ENCODE measurements around the gene ADAT3.

Gene ADAT3

GRCh38 chr19:1901940-1902404 is 3.2 kb upstream of the ADAT3 start:
- POLR2A ChIA-PET, result no interaction called here
- no peak for DNase-seq (ENCODE audit: extremely low spot score)
- CTCF ChIA-PET, result interaction anchor here (0.8 kb wide), 1 partner anchor 64 kb away, joined by 7 read pairs; no protein-coding TSS in a partner anchor
- no peak for TF ChIP-seq FOXK2 (IDR thresholded peaks at IDR 0.05)
- TF ChIP-seq ZNF384 (IDR thresholded peaks at IDR 0.05), result no peak
- TF ChIP-seq LEF1 (IDR thresholded peaks at IDR 0.05; ENCODE audit: borderline replicate concordance), result no peak
- TF ChIP-seq FOXM1 (IDR thresholded peaks at IDR 0.05; ENCODE audit: borderline replicate concordance), result no peak
- TF ChIP-seq PKNOX1 (IDR thresholded peaks at IDR 0.05), result no peak
- no peak for TF ChIP-seq HDGF (IDR thresholded peaks at IDR 0.05; ENCODE audit: borderline replicate concordance)
- no peak for TF ChIP-seq ELF4 (IDR thresholded peaks at IDR 0.05)
- TF ChIP-seq TARDBP (IDR thresholded peaks at IDR 0.05), result no peak
- TF ChIP-seq ARNT (IDR thresholded peaks at IDR 0.05), result no peak
- no peak for TF ChIP-seq L3MBTL2 (conservative IDR thresholded peaks at IDR 0.05)
- no peak for TF ChIP-seq NFRKB (IDR thresholded peaks at IDR 0.05)
- no peak for TF ChIP-seq SP1 (IDR thresholded peaks at IDR 0.05)
- no peak for TF ChIP-seq SUZ12 (IDR thresholded peaks at IDR 0.05)
- TF ChIP-seq CTBP1 (IDR thresholded peaks at IDR 0.05; ENCODE audit: borderline replicate concordance), result no peak
- no peak for TF ChIP-seq FOXA1 (IDR thresholded peaks at IDR 0.05)
- TF ChIP-seq BHLHE40 (IDR thresholded peaks at IDR 0.05; ENCODE audit: borderline replicate concordance), result no peak

GRCh38 chr19:1902923-1903322 is 2.3 kb upstream of the ADAT3 start:
- no peak for DNase-seq (ENCODE audit: extremely low spot score)
- POLR2A ChIA-PET, result no interaction called here
- TF ChIP-seq HDGF (IDR thresholded peaks at IDR 0.05; ENCODE audit: borderline replicate concordance) (no peak), SP1 (IDR thresholded peaks at IDR 0.05) (no peak), NFRKB (IDR thresholded peaks at IDR 0.05) (no peak), TARDBP (IDR thresholded peaks at IDR 0.05) (no peak)
- CTCF ChIA-PET, result no interaction called here

GRCh38 chr19:1904860-1905109 is 414 bp upstream of the ADAT3 start:
- no peak for DNase-seq (ENCODE audit: extremely low spot score)
- CTCF ChIA-PET, result interaction anchor here (0.6 to 1.2 kb wide), 3 partner anchors 39 to 79 kb away, joined by 4 to 5 read pairs (median 4); no protein-coding TSS in a partner anchor
- TF ChIP-seq ZNF384 (IDR thresholded peaks at IDR 0.05) (no peak), ARNT (IDR thresholded peaks at IDR 0.05) (no peak), LEF1 (IDR thresholded peaks at IDR 0.05; ENCODE audit: borderline replicate concordance) (no peak), TARDBP (IDR thresholded peaks at IDR 0.05) (no peak), CTBP1 (IDR thresholded peaks at IDR 0.05; ENCODE audit: borderline replicate concordance) (no peak), FOXK2 (IDR thresholded peaks at IDR 0.05) (no peak), PKNOX1 (IDR thresholded peaks at IDR 0.05) (no peak), L3MBTL2 (conservative IDR thresholded peaks at IDR 0.05) (no peak)
- POLR2A ChIA-PET, result interaction anchor here (1.2 to 1.9 kb wide), 2 partner anchors 9 to 29 kb away, joined by 4 to 8 read pairs; no protein-coding TSS in a partner anchor

- POLR2A ChIA-PET, result interaction anchor here (0.7 to 1.9 kb wide), 8 partner anchors 8 to 30 kb away, joined by 3 to 9 read pairs (median 4); partner anchors contain the start of gene ABHD17A
- no peak for DNase-seq (ENCODE audit: extremely low spot score)
- TF ChIP-seq SUZ12 (IDR thresholded peaks at IDR 0.05), result no peak
- TF ChIP-seq FOXM1 (IDR thresholded peaks at IDR 0.05; ENCODE audit: borderline replicate concordance), result no peak
- no peak for TF ChIP-seq LEF1 (IDR thresholded peaks at IDR 0.05; ENCODE audit: borderline replicate concordance)
- no peak for TF ChIP-seq SP1 (IDR thresholded peaks at IDR 0.05)
- TF ChIP-seq L3MBTL2 (conservative IDR thresholded peaks at IDR 0.05), result no peak; the same call in 1 of the 2 replicates
- TF ChIP-seq FOXK2 (IDR thresholded peaks at IDR 0.05), result no peak
- TF ChIP-seq FOXA1 (IDR thresholded peaks at IDR 0.05), result no peak
- TF ChIP-seq CTBP1 (IDR thresholded peaks at IDR 0.05; ENCODE audit: borderline replicate concordance), result no peak
- TF ChIP-seq TARDBP (IDR thresholded peaks at IDR 0.05), result no peak
- TF ChIP-seq ZNF384 (IDR thresholded peaks at IDR 0.05), result no peak
- TF ChIP-seq HDGF (IDR thresholded peaks at IDR 0.05; ENCODE audit: borderline replicate concordance), result no peak
- no peak for TF ChIP-seq ARNT (IDR thresholded peaks at IDR 0.05)
- no peak for TF ChIP-seq ELF4 (IDR thresholded peaks at IDR 0.05)
- no peak for TF ChIP-seq BHLHE40 (IDR thresholded peaks at IDR 0.05; ENCODE audit: borderline replicate concordance)
- TF ChIP-seq NFRKB (IDR thresholded peaks at IDR 0.05), result no peak
- TF ChIP-seq PKNOX1 (IDR thresholded peaks at IDR 0.05), result no peak
- CTCF ChIA-PET, result no interaction called here
Measured at GRCh38 chr19:1905863-1906375, 720 bp downstream of the ADAT3 start.

DNA sequence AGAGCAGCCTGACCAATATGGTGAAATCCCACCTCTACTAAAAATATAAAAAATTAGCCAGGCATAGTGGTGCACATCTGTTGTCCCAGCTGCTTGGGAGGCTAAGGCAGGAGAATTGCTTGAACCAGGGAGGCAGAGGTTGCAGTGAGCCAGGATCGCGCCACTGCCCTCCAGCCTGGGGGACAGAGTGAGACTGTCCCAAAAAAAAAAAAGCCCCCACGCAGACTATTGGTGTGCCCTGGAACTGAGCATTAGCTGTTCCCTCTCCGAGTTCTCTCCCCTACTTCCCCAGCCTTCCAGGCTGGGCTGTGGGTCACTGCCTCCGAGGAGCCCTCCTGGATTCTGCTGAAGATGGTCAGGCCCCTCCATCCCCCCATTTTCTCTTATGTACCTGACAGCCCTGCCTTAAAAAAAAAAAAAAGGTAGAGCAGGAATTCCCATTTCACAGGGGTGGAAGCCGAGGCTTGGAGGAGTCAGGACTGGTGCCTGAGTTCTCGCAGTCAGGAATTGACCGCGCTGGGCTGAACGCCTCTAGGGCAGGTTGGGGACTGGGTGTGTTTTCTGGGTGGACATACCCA is 1.9 kb downstream of the ADAT3 start:
- TF ChIP-seq TARDBP (IDR thresholded peaks at IDR 0.05) (no peak), NFRKB (IDR thresholded peaks at IDR 0.05) (no peak), BHLHE40 (IDR thresholded peaks at IDR 0.05; ENCODE audit: borderline replicate concordance) (no peak), ZNF384 (IDR thresholded peaks at IDR 0.05) (no peak), ARNT (IDR thresholded peaks at IDR 0.05) (no peak), PKNOX1 (IDR thresholded peaks at IDR 0.05) (no peak), FOXA1 (IDR thresholded peaks at IDR 0.05) (no peak), L3MBTL2 (conservative IDR thresholded peaks at IDR 0.05) (no peak), SP1 (IDR thresholded peaks at IDR 0.05) (no peak)
- ChIA-PET CTCF (no interaction called here), POLR2A (interaction anchor here (1.4 kb wide), 1 partner anchor 12 kb away, joined by 3 read pairs; no protein-coding TSS in a partner anchor)
- no peak for DNase-seq (ENCODE audit: extremely low spot score)

All from HEK293T (cell line).